GM19043 (cell line): ENCODE data around the gene SLC7A11.
"Not testable (repeated sequence)": the region's sequence is repeated elsewhere in the genome, so short reads cannot be mapped to it uniquely, and the experiment has no call there.

Experiments used
- ATAC-seq: cut with Tn5 transposase; IDR thresholded peaks from one replicate; pipeline ENCODE4 v1.9.1; 2021; ENCODE audit warnings: low read depth; ENCODE audit not compliant: unreplicated experiment

The SLC7A11 gene

GRCh38 chr4:138216272-138216867 is 25.8 kb downstream of the SLC7A11 start:
- ATAC-seq: no peak

- not testable (repeated sequence) for ATAC-seq
These were observed 31.6 kb downstream of the SLC7A11 start for GRCh38 chr4:138210576-138210975.

- no peak for ATAC-seq
These were observed 33.1 kb downstream of the SLC7A11 start for GRCh38 chr4:138209094-138209493.

GRCh38 chr4:138205531-138206233 is 36.5 kb downstream of the SLC7A11 start:
- no peak for ATAC-seq

- no peak for ATAC-seq
These were observed 37.6 kb downstream of the SLC7A11 start for GRCh38 chr4:138204507-138204906.

GRCh38 chr4:138202686-138203085 is 39.5 kb downstream of the SLC7A11 start:
- ATAC-seq: no peak

- no peak for ATAC-seq
These were observed 41.9 kb downstream of the SLC7A11 start for GRCh38 chr4:138200236-138200590.

- peak; percentile 51 for ATAC-seq
These were observed 42.4 kb downstream of the SLC7A11 start for GRCh38 chr4:138199568-138200235.

- ATAC-seq: no peak
These were observed 46.0 kb downstream of the SLC7A11 start for GRCh38 chr4:138196153-138196552.

- ATAC-seq: no peak
These were observed 48.2 kb downstream of the SLC7A11 start for GRCh38 chr4:138193963-138194362.

GRCh38 chr4:138192113-138192512 is 50.0 kb downstream of the SLC7A11 start:
- no peak for ATAC-seq

GRCh38 chr4:138190452-138190858 is 51.7 kb downstream of the SLC7A11 start:
- peak; percentile 99 for ATAC-seq

GRCh38 chr4:138189206-138189605 is 52.9 kb downstream of the SLC7A11 start:
- no peak for ATAC-seq

GRCh38 chr4:138188406-138189084 is 53.6 kb downstream of the SLC7A11 start:
- no peak for ATAC-seq

GRCh38 chr4:138185859-138186645 is 56.1 kb downstream of the SLC7A11 start:
- no peak for ATAC-seq

- no peak for ATAC-seq
These were observed 57.3 kb downstream of the SLC7A11 start for GRCh38 chr4:138184886-138185285.

- ATAC-seq: no peak
These were observed 59.2 kb downstream of the SLC7A11 start for GRCh38 chr4:138182838-138183426.

- ATAC-seq: no peak
These were observed 60.9 kb downstream of the SLC7A11 start for GRCh38 chr4:138181287-138181686.

- no peak for ATAC-seq
These were observed 63.6 kb downstream of the SLC7A11 start for GRCh38 chr4:138178566-138178965.

GRCh38 chr4:138177278-138177968 is 64.7 kb downstream of the SLC7A11 start:
- ATAC-seq: no peak
